Urinary bladder (tissue), 4 donors: ENCODE data around the gene MR1. TPM values are rescaled to one million over a fixed set of nuclear protein-coding genes. Genes with fewer than 3 reads are reported as not detected.

Source experiments
- DNase-seq: peaks from one replicate; pipeline ENCODE4 v3.0.0-alpha.2; 2015; ENCODE audit errors: extremely low spot score
- H3K27ac ChIP-seq: one replicate; pipeline ENCODE4 v1.5.1; 2013; ENCODE audit warnings: low read depth, mild to moderate bottlenecking, moderate library complexity
- H3K36me3 ChIP-seq: one replicate; pipeline ENCODE4 v1.6.1; 2013; ENCODE audit warnings: mild to moderate bottlenecking, moderate library complexity; ENCODE audit not compliant: insufficient read depth
- H3K4me1 ChIP-seq: one replicate; pipeline ENCODE4 v1.6.1; 2013; ENCODE audit warnings: mild to moderate bottlenecking, moderate library complexity; ENCODE audit not compliant: insufficient read depth
- H3K4me3 ChIP-seq: one replicate; pipeline ENCODE4 v1.5.1; 2013; ENCODE audit warnings: low read depth, low read length
- WGBS: extraction: QIAGEN DNeasy Blood & Tissue Kit; methylation state at CpG from one replicate; pipeline ENCODE4 v1.1.7; 2013; 5-methylcytosine and 5-hydroxymethylcytosine counted together
- polyA plus RNA-seq: library from polyadenylated mRNA; stranded (reverse); fragments of 200-250 nt; gene quantifications from one replicate; pipeline ENCODE4 v1.2.3, GENCODE V29; 2013
- total RNA-seq: library from RNA; depleted of rRNA; stranded (reverse); fragments of >200 nt; gene quantifications from one replicate; pipeline ENCODE4 v1.2.3, GENCODE V29; 2014
- donor health status: healthy with polysubstance abuse.
- donor health status: healthy.

Gene MR1
- total RNA-seq (24.1 TPM), polyA plus RNA-seq (16.2 TPM)

- peak within 1 kb of the TSS; percentile 96 for H3K27ac ChIP-seq
- H3K4me1 ChIP-seq = no peaks in the 10 kb centered on the region
- DNase-seq = peak; percentile 74
- peak within 1 kb of the TSS; percentile 56 for H3K4me3 ChIP-seq
- H3K36me3 ChIP-seq = no peaks in the 10 kb centered on the region
- 10% methylated on average over 9 of the region's 9 CpGs for WGBS
These were observed at the start of gene MR1 for GRCh38 chr1:181033799-181034451. MR1 (plus strand) TSS chr1:181033983; CDS start chr1:181034008, 25 bp downstream.

- H3K4me1 ChIP-seq = no peaks in the 10 kb centered on the region
- no peak overlapping the region for H3K4me3 ChIP-seq
- DNase-seq = no peak
- no peak overlapping the region for H3K27ac ChIP-seq
- WGBS = 67% methylated on average over 8 of the region's 8 CpGs
- H3K36me3 ChIP-seq = peaks cover 14% of the 10 kb centered on the region
These were observed 45.5 kb upstream of the MR1 start for GRCh38 chr1:180988253-180988752.

GRCh38 chr1:180994262-180994661, 39.5 kb upstream of the MR1 start:
- WGBS = 76% methylated on average over 3 of the region's 3 CpGs
- Histone ChIP-seq H3K36me3 (peaks cover 3% of the 10 kb centered on the region), H3K27ac (no peak overlapping the region), H3K4me3 (no peak overlapping the region), H3K4me1 (no peaks in the 10 kb centered on the region)
- no peak for DNase-seq

- H3K4me1 ChIP-seq = no peaks in the 10 kb centered on the region
- DNase-seq = no peak
- H3K36me3 ChIP-seq = peaks cover 1% of the 10 kb centered on the region
- no peak overlapping the region for H3K4me3 ChIP-seq
- 81% methylated on average over 4 of the region's 4 CpGs for WGBS
- H3K27ac ChIP-seq = no peak overlapping the region
These were observed 35.8 kb upstream of the MR1 start for GRCh38 chr1:180997843-180998504.

- Histone ChIP-seq H3K36me3 (peaks cover 3% of the 10 kb centered on the region), H3K27ac (no peak overlapping the region), H3K4me1 (no peaks in the 10 kb centered on the region), H3K4me3 (no peak overlapping the region)
- DNase-seq = no peak
- WGBS = 91% methylated on average over 7 of the region's 7 CpGs
These were observed 32.5 kb upstream of the MR1 start for GRCh38 chr1:181001091-181001780.

- Histone ChIP-seq H3K4me1 (no peaks in the 10 kb centered on the region), H3K4me3 (no peak overlapping the region), H3K36me3 (peaks cover 3% of the 10 kb centered on the region), H3K27ac (no peak overlapping the region)
- DNase-seq = no peak
- WGBS = 96% methylated on average over 3 of the region's 3 CpGs
These were observed 31.1 kb upstream of the MR1 start for GRCh38 chr1:181002582-181003172.

- Histone ChIP-seq H3K27ac (no peak overlapping the region), H3K36me3 (no peaks in the 10 kb centered on the region), H3K4me1 (no peaks in the 10 kb centered on the region), H3K4me3 (no peak overlapping the region)
- DNase-seq = no peak
These were observed 23.0 kb upstream of the MR1 start for GRCh38 chr1:181010789-181011188.

GRCh38 chr1:181011301-181012202, 22.2 kb upstream of the MR1 start:
- no peaks in the 10 kb centered on the region for H3K4me1 ChIP-seq
- WGBS = 79% methylated on average over 3 of the region's 3 CpGs

GRCh38 chr1:181012203-181012745, 21.5 kb upstream of the MR1 start:
- WGBS = 91% methylated on average over 4 of the region's 4 CpGs
- Histone ChIP-seq H3K36me3 (no peaks in the 10 kb centered on the region), H3K4me1 (no peaks in the 10 kb centered on the region), H3K27ac (no peak overlapping the region), H3K4me3 (no peak overlapping the region)
- DNase-seq = no peak

More at GRCh38 chr1:181011301-181012202, 22.2 kb upstream of the MR1 start:
- no peak for DNase-seq
- H3K27ac ChIP-seq = no peak overlapping the region
- H3K36me3 ChIP-seq = no peaks in the 10 kb centered on the region
- H3K4me3 ChIP-seq = no peak overlapping the region

GRCh38 chr1:181013144-181013543, 20.6 kb upstream of the MR1 start:
- DNase-seq = no peak
- H3K36me3 ChIP-seq = no peaks in the 10 kb centered on the region
- H3K4me1 ChIP-seq = no peaks in the 10 kb centered on the region
- H3K27ac ChIP-seq = no peak overlapping the region
- H3K4me3 ChIP-seq = no peak overlapping the region
- WGBS = 83% methylated on average over 5 of the region's 5 CpGs

- 67% methylated on average over 2 of the region's 2 CpGs for WGBS
- no peak for DNase-seq
- Histone ChIP-seq H3K4me1 (no peaks in the 10 kb centered on the region), H3K4me3 (no peak overlapping the region), H3K27ac (no peak overlapping the region), H3K36me3 (no peaks in the 10 kb centered on the region)
These were observed 19.1 kb upstream of the MR1 start for GRCh38 chr1:181014477-181015250.

GRCh38 chr1:181015251-181015615, 18.6 kb upstream of the MR1 start:
- no peaks in the 10 kb centered on the region for H3K4me1 ChIP-seq
- DNase-seq = no peak
- H3K4me3 ChIP-seq = no peak overlapping the region
- H3K27ac ChIP-seq = no peak overlapping the region
- H3K36me3 ChIP-seq = no peaks in the 10 kb centered on the region
